Measurements from ENCODE around the gene SPPL2A. TPM values are rescaled to one million over a fixed set of nuclear protein-coding genes. Genes with fewer than 3 reads are reported as not detected.

SPPL2A gene
- total RNA-seq, 1 experiment from 2014 or later: 115 TPM

GRCh38 chr15:50747523-50747922 lies 18.0 kb downstream of the SPPL2A start:
- no peak for DNase-seq
- no peak overlapping the region for H3K4me3 Mint-ChIP-seq (ENCODE audit: low read depth, unreplicated experiment)
- CTCF ChIA-PET: no interaction called here
- H3K4me1 Mint-ChIP-seq (ENCODE audit: low read depth, unreplicated experiment): no peaks in the 10 kb centered on the region
- no peak overlapping the region for H3K27ac Mint-ChIP-seq (ENCODE audit: unreplicated experiment)
- H3K9me3 Mint-ChIP-seq (ENCODE audit: low read depth, unreplicated experiment): no peaks in the 10 kb centered on the region
- no TSS peak for BruUV-seq (replicated peaks)
- TF ChIP-seq CTCF (IDR thresholded peaks at IDR 0.05; ENCODE audit: unreplicated experiment): no peak
- H3K36me3 Mint-ChIP-seq (ENCODE audit: insufficient read depth, unreplicated experiment): no peaks in the 10 kb centered on the region
- intact Hi-C loops (cut with micrococcal nuclease; ENCODE audit: unreplicated experiment): no loop called here
- H3K27me3 Mint-ChIP-seq (ENCODE audit: unreplicated experiment): no peaks in the 10 kb centered on the region

GRCh38 chr15:50744601-50745000 lies 20.9 kb downstream of the SPPL2A start:
- Mint-ChIP-seq H3K36me3 (ENCODE audit: insufficient read depth, unreplicated experiment) (no peaks in the 10 kb centered on the region), H3K27me3 (ENCODE audit: unreplicated experiment) (no peaks in the 10 kb centered on the region), H3K27ac (ENCODE audit: unreplicated experiment) (no peak overlapping the region), H3K4me1 (ENCODE audit: low read depth, unreplicated experiment) (no peaks in the 10 kb centered on the region), H3K9me3 (ENCODE audit: low read depth, unreplicated experiment) (no peaks in the 10 kb centered on the region), H3K4me3 (ENCODE audit: low read depth, unreplicated experiment) (no peak overlapping the region)
- CTCF ChIA-PET: no interaction called here
- intact Hi-C loops (cut with micrococcal nuclease; ENCODE audit: unreplicated experiment): no loop called here
- BruUV-seq (replicated peaks): no TSS peak
- DNase-seq: no peak
- no peak for TF ChIP-seq CTCF (IDR thresholded peaks at IDR 0.05; ENCODE audit: unreplicated experiment)

GRCh38 chr15:50740955-50741354 lies 24.6 kb downstream of the SPPL2A start:
- CTCF ChIA-PET: no interaction called here
- Mint-ChIP-seq H3K4me3 (ENCODE audit: low read depth, unreplicated experiment) (no peak overlapping the region), H3K4me1 (ENCODE audit: low read depth, unreplicated experiment) (no peaks in the 10 kb centered on the region), H3K27me3 (ENCODE audit: unreplicated experiment) (no peaks in the 10 kb centered on the region), H3K9me3 (ENCODE audit: low read depth, unreplicated experiment) (no peaks in the 10 kb centered on the region), H3K27ac (ENCODE audit: unreplicated experiment) (no peak overlapping the region), H3K36me3 (ENCODE audit: insufficient read depth, unreplicated experiment) (no peaks in the 10 kb centered on the region)
- no peak for TF ChIP-seq CTCF (IDR thresholded peaks at IDR 0.05; ENCODE audit: unreplicated experiment)
- intact Hi-C loops (cut with micrococcal nuclease; ENCODE audit: unreplicated experiment): no loop called here
- no peak for DNase-seq
- BruUV-seq (replicated peaks): no TSS peak

- no peak overlapping the region for H3K4me3 Mint-ChIP-seq (ENCODE audit: low read depth, unreplicated experiment)
- DNase-seq: no peak
- H3K27ac Mint-ChIP-seq (ENCODE audit: unreplicated experiment): no peak overlapping the region
- no peaks in the 10 kb centered on the region for H3K27me3 Mint-ChIP-seq (ENCODE audit: unreplicated experiment)
- no peaks in the 10 kb centered on the region for H3K4me1 Mint-ChIP-seq (ENCODE audit: low read depth, unreplicated experiment)
- TF ChIP-seq CTCF (IDR thresholded peaks at IDR 0.05; ENCODE audit: unreplicated experiment): no peak
- peaks cover 7% of the 10 kb centered on the region for H3K36me3 Mint-ChIP-seq (ENCODE audit: insufficient read depth, unreplicated experiment)
- BruUV-seq (replicated peaks): no TSS peak
- H3K9me3 Mint-ChIP-seq (ENCODE audit: low read depth, unreplicated experiment): no peaks in the 10 kb centered on the region
- CTCF ChIA-PET: no interaction called here
- intact Hi-C loops (cut with micrococcal nuclease; ENCODE audit: unreplicated experiment): no loop called here
These were observed 28.7 kb downstream of the SPPL2A start for GRCh38 chr15:50736823-50737222.

- DNase-seq: no peak
- no peak overlapping the region for H3K27ac Mint-ChIP-seq (ENCODE audit: unreplicated experiment)
- no TSS peak for BruUV-seq (replicated peaks)
- no peaks in the 10 kb centered on the region for H3K9me3 Mint-ChIP-seq (ENCODE audit: low read depth, unreplicated experiment)
- no peaks in the 10 kb centered on the region for H3K27me3 Mint-ChIP-seq (ENCODE audit: unreplicated experiment)
- no peak for TF ChIP-seq CTCF (IDR thresholded peaks at IDR 0.05; ENCODE audit: unreplicated experiment)
- peaks cover 7% of the 10 kb centered on the region for H3K36me3 Mint-ChIP-seq (ENCODE audit: insufficient read depth, unreplicated experiment)
- intact Hi-C loops (cut with micrococcal nuclease; ENCODE audit: unreplicated experiment): no loop called here
- CTCF ChIA-PET: no interaction called here
- H3K4me1 Mint-ChIP-seq (ENCODE audit: low read depth, unreplicated experiment): no peaks in the 10 kb centered on the region
- no peak overlapping the region for H3K4me3 Mint-ChIP-seq (ENCODE audit: low read depth, unreplicated experiment)
These were observed 30.4 kb downstream of the SPPL2A start for GRCh38 chr15:50735156-50735555.
